OCI-LY3 (cell line): Measurements from ENCODE around the gene HMGXB4.

Experiments
- CTCF ChIP-seq: fragments of 200-600, 300-600 bp; sonication (generic); IDR thresholded peaks from 2 replicates; pipeline ENCODE4 v1.5.1; 2014; ENCODE audit warnings: antibody characterized with exemption, low read length, low read depth
- EZH2phosphoT487 ChIP-seq: fragments of 200-600 bp; shearing (Covaris generic); IDR thresholded peaks from 2 replicates; pipeline ENCODE4 v1.6.1; 2018; ENCODE audit warnings: antibody characterized with exemption, mixed run types, low read depth

- TF ChIP-seq CTCF (peak; percentile 35), EZH2phosphoT487 (no peak)
Observed at GRCh38 chr22:35337932-35338331, 80.6 kb downstream of the HMGXB4 start.
